Measurements from ENCODE around the gene ETNK1.

GRCh38 chr12:22628228-22628627, 3.3 kb downstream of the ETNK1 start:
- TF ChIP-seq ZFP30 (CRISPR knock-in tag; IDR thresholded peaks at IDR 0.05), result no peak
- no peak for TF ChIP-seq CREB5 (CRISPR knock-in tag; IDR thresholded peaks at IDR 0.05; ENCODE audit: low read depth)
- no peak for TF ChIP-seq CSDC2 (CRISPR knock-in tag; IDR thresholded peaks at IDR 0.05)
